HG02981 (cell line): ENCODE results near the gene TXNRD1.
"Not testable (repeated sequence)": the region's sequence is repeated elsewhere in the genome, so short reads cannot be mapped to it uniquely, and the experiment has no call there.

Experiments
- ATAC-seq: cut with Tn5 transposase; IDR thresholded peaks from one replicate; pipeline ENCODE4 v1.9.1; 2021; ENCODE audit warnings: mild to moderate bottlenecking, moderate library complexity; ENCODE audit not compliant: unreplicated experiment

Gene TXNRD1

GRCh38 chr12:104234926-104235499 lies 19.4 kb downstream of the TXNRD1 start:
- ATAC-seq: no peak

- no peak for ATAC-seq
Measured at GRCh38 chr12:104237930-104238329, 22.4 kb downstream of the TXNRD1 start.

DNA sequence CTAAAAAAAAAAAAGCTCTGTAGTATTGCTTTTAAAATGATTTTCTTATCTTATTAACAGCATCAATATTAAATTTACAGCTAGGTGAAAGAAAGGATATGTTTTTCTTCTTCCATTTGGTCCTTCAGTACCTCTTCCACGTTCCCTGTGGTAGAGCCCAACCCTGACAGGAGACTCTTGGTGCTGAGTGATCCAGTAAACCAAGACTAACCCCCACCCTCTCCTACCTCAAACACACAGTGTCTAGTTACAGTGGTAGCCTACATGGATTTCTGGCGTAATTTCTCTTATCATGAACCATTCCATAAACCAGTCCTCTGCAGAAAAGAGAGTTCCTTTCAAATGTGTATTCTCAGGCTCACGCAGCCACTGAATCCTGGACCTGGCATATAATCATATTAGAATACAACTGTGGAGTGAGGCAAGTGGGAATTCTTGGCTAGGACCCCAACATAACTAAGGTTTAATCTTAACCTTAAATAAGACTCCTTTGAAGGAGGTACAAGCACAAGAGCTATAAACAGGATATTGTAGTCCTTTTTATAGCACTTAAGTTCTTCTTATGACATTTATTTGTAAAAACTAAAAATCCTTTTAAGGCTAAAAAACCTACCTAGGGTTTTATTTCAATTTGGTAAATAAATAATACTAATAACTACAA lies 27.1 kb downstream of the TXNRD1 start:
- ATAC-seq: no peak

GRCh38 chr12:104243551-104243950 lies 28.0 kb downstream of the TXNRD1 start:
- ATAC-seq: no peak

GRCh38 chr12:104243971-104244370 lies 28.4 kb downstream of the TXNRD1 start:
- no peak for ATAC-seq

DNA sequence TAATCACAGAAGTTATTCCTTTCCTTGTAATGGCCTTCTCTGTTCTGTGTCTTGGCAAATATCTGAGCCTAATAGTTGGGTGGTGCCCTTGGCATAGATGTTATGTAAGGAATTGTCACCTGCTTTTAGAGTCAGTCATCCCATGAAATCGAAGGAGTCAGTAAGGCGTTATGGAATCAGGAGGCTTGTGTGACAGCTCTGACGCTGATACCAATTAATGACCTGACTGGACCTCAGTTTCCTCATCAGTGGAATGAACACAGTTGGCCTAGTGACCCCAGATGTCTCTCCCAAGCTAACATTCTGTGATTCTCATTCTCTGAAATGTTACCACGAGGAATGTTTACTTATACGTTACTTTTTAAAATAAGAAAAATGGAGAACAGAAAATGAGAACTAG lies 32.1 kb downstream of the TXNRD1 start:
- ATAC-seq: no peak

- no peak for ATAC-seq
Measured at GRCh38 chr12:104248444-104248843, 32.9 kb downstream of the TXNRD1 start.

- no peak for ATAC-seq
Measured at GRCh38 chr12:104249017-104249416, 33.4 kb downstream of the TXNRD1 start.

- ATAC-seq: no peak
Measured at GRCh38 chr12:104249898-104250297, 34.3 kb downstream of the TXNRD1 start.

DNA sequence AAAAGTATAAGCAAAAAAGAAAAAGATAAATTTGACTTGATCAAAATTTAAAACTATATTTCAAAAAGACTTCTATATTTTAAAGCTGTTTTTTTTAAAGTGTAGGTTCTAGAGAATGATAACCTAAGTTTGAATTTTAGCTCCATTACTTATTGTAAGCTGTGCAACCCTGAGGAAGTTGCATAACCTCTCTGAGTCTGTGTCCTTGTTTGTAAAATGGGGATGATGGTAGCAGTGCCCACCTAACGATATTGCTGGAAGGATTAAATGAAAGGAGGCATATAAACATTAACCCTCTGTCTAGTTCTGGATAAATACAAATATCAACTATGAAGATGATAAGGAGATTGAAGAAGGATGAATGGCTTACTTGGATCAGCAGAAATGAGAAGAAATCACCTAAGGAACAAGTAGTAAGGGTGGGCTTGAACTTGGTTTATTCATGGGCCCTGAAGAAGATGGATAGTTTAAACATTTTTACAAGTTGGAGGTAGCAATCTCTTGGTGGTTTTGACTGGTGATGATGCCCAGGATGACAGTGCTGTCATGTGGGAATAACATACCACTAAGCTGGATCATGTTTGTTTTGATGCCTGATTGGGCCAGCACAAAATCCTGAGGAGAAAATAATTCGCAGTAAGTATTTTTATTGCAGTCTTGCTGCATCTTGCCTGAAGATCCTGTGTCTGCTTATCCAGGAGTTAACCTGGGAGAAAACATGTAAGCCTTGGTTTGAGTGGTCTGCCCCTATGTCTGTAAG lies 35.0 kb downstream of the TXNRD1 start:
- no peak for ATAC-seq

DNA sequence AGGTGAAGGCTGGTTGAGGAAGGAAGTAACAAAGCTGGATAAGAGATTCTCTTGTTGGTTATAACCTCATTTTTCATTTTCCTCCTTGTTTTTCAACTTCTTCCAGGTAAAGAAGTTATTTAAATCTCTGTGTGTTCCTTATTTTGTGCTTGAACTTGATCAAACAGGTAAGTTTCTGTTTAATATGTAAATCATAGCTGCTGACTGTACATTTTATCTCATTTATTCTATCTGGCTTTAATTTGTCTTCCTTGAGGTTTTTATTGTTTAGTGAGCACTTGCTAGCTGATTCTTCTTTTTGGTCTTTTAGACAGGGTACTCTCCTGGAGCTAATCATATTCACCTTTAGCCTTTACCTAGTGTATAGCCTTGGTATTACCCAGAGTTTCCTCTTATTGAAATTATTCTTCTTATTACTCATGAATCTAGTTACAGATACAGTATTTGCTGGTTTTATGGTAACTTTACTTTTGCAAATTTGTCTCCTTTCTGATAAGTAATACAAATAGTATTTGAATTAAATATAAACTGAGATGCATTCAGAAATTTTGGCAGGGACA lies 42.4 kb downstream of the TXNRD1 start:
- no peak for ATAC-seq

DNA sequence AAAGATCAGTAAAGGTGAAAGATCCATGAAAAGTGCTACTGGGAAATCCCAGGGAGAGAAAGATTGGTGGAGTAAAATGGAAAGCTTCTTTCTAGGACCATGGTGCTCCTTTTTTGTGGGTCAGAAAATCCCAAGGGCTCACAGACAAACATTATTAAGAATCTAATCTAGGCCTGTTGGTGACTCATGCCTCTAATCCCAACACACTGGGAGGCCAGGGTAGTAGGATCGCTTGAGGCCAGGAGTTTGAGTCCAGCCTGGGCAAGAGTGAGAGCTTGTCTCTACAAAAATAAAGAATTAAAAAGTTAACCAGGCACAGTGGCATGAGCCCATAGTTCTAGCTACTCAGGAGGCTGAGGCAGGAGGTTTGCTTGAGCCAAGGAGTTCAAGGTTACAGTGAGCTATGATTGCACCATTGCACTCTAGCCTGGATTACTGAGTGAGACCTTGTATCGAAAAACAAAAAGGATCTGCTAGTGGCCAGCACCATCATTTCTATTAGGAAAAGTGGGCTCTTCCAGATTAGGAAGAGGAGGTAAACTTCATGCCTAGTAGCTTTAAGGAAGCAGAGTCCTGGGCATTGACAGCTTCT lies 43.0 kb downstream of the TXNRD1 start:
- no peak for ATAC-seq

- no peak for ATAC-seq
Measured at GRCh38 chr12:104263026-104263425, 47.4 kb downstream of the TXNRD1 start.

DNA sequence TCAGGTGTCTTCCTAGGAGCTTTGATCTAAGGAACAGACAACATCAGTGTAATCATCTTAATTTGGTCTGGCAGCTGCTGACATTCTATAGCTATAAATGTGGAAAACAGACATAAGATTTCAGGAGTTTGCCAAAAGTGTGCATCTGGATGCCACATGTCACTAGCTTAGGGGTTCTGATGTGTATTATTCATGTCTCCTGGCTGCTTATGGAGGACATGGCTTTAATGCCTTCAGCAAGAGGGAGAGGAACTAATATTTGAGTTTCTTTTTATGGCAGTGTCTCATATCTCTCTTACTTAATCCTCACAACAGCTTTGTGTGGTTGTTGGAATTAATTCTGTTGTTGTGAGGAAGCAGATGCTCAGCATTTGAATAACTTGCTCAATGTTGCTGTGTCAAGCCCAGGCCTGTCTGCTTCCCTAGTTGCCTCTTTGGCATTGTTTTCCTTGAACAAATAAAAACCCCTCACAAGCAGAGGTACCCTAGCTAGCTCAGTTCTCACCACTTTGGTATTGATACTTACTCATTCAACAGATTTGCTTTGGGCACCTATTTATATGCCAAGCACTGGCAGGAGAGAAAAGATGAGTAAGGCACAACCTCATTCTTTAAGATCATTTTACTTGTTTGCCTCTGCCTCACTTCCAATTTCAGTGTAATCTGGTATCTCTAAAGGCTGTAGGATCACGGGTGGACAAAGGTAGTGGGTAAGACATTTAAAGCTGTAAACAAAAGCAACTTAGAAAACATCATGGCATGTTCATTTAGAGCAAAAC lies 48.2 kb downstream of the TXNRD1 start:
- no peak for ATAC-seq

DNA sequence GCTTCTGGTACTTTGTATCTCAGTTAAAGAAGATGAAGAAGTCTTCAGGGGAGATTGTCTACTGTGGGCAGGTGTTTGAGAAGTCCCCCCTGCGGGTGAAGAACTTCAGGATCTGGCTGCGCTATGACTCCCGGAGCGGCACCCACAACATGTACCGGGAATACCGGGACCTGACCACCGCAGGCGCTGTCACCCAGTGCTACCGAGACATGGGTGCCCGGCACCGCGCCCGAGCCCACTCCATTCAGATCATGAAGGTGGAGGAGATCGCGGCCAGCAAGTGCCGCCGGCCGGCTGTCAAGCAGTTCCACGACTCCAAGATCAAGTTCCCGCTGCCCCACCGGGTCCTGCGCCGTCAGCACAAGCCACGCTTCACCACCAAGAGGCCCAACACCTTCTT lies 49.9 kb downstream of the TXNRD1 start:
- ATAC-seq: not testable (repeated sequence)

DNA sequence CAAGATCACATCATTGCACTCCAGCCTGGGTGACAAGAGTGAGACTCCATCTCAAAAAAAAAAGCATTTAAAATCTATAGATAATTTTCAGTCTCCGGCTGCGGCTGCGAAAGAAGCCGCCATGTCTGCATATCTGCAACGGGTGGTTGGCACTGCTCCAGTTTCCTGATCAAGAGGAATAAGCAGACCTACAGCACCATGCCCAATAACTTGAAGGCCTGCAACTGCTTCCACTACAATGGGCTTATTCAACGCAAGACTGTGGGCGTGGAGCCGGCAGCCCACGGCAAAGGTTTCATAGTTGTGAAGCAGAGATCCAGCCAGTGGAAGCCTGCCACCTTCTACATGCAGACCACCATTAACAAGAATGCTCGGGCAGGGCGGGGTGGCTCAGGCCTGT lies 57.4 kb downstream of the TXNRD1 start:
- no peak for ATAC-seq

DNA sequence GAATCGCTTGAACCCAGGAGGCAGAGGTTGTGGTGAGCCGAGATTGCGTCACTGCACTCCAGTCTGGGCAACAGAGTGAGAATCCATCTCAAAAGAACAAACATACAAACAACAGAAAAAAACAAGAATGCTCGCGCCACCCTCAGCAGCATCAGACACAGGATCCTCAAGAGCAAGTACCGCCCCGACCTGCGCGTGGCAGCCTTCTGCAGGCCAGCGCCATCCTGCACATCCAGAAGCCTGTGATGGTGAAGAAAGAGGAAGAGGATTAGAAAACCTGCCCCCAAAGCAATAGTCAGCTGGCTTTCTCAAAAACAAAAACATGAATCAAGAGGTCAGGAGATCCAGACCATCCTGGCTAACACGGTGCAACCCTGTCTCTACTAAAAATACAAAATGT lies 57.9 kb downstream of the TXNRD1 start:
- ATAC-seq: no peak

- ATAC-seq: no peak
Measured at GRCh38 chr12:104274811-104275210, 59.2 kb downstream of the TXNRD1 start.

DNA sequence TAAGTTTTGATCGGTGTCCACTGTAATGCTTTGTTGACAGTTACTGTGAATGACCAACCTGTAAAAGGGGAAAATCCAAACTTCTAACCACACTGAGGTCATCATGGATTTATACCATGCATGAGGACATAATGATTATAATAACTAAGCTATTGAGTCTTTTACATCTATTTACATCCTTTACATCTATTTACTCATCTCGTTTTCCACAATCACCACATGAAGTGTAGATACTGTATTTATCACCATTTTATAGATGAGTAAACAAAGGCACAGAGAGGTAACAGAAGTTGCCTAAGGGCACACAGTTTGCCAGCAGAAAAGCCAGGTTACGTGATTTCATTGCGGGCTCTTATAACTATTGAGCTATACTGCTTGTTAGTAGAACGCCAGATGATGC lies 60.1 kb downstream of the TXNRD1 start:
- ATAC-seq: no peak

DNA sequence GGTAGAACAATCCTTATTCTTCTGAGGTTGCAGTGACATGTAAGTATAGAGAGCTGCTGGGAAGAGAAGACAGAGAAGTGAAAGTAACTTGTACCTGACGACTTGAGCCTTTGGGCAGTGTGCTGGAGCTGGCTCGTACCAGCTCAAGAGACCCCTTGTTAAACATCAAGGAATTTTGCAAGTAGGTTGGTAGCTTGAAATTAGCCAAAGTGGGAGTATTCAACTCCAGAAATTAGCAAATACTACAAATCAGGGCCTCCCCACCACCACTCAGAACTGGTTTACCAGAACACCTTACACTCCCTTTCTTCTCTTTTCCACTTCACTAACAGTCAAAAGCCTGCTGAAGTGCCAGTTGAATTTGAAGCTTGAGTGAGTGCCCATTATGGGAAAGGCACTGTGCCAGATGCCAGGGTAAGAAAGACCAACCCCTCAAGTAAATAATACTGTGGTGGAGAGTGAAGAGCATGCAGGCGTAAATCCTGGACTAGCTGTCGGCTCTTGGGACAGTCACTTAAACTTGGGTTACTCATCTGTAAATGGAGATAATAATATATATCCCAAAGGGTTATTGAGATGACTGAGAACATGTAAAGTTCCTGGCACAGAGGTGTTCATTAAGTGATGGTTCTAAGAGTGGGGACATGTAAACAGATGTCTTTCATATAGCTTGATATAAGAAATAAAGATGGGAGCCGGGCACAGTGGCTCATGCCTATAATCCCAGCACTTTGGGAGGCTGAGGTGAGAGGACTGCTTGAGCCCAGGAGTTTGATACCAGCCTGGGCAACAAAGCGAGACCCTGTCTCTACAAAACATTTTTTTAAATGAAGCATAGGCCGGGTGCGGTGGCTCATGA lies 60.9 kb downstream of the TXNRD1 start:
- no peak for ATAC-seq
